Cardiac septum (tissue), 1 donor: ENCODE results near the gene HS2ST1. TPM values are rescaled to one million over a fixed set of nuclear protein-coding genes. Genes with fewer than 3 reads are reported as not detected.

ENCODE experiments used
- DNase-seq: peaks from one replicate; pipeline ENCODE4 v3.0.0-alpha.2; 2020; ENCODE audit warnings: low spot score
- intact Hi-C: fragments of 100-400 bp; cut with DNase I; formaldehyde crosslinking; loops from one replicate; pipeline ENCODE4 v1.14.0; 2022
- total RNA-seq: library from RNA; stranded (reverse); fragmentation: NEBNext Ultra II Directional; extraction: Animal tissue kit (Norgen Biotek cat#: 25700); gene quantifications from one replicate; pipeline ENCODE4 v1.2.1, GENCODE V29; 2021
- donor health status: DM: no; HTN: no; CAD: no.

The HS2ST1 gene
- total RNA-seq, 1 donor from 2014 or later, result 12.6 TPM

GRCh38 chr1:87122243-87122642 lies 207.8 kb downstream of the HS2ST1 start:
- intact Hi-C loops, result no loop called here
- DNase-seq, result no peak

GRCh38 chr1:87123610-87124009 lies 209.2 kb downstream of the HS2ST1 start:
- intact Hi-C loops, result no loop called here
- DNase-seq, result no peak

GRCh38 chr1:87126886-87127505 lies 212.6 kb downstream of the HS2ST1 start:
- no peak for DNase-seq
- intact Hi-C loops, result no loop called here

- intact Hi-C loops, result no loop called here
- DNase-seq, result no peak
Observed at GRCh38 chr1:87127581-87127980, 213.1 kb downstream of the HS2ST1 start.

- no peak for DNase-seq
- intact Hi-C loops, result no loop called here
Observed at GRCh38 chr1:87129038-87129437, 214.6 kb downstream of the HS2ST1 start.

- intact Hi-C loops, result loop anchor here (2.0 to 10.0 kb wide), 4 partner anchors 149 to 935 kb away; partner anchors contain the start of gene LMO4
- DNase-seq, result no peak
Observed at GRCh38 chr1:87129606-87130005, 215.2 kb downstream of the HS2ST1 start.

- intact Hi-C loops, result loop anchor here (2.0 to 10.0 kb wide), 4 partner anchors 148 to 934 kb away; partner anchors contain the start of gene LMO4
- no peak for DNase-seq
Observed at GRCh38 chr1:87130438-87130837, 216.0 kb downstream of the HS2ST1 start.

- intact Hi-C loops, result loop anchor here (2.0 to 10.0 kb wide), 4 partner anchors 147 to 933 kb away; partner anchors contain the start of gene LMO4
- DNase-seq, result peak; percentile 94
Observed at GRCh38 chr1:87131809-87132283, 217.4 kb downstream of the HS2ST1 start.

- intact Hi-C loops, result loop anchor here (5.0 to 10.0 kb wide), 3 partner anchors 195 to 932 kb away; partner anchors contain the start of gene LMO4
Observed at GRCh38 chr1:87132284-87132870, 217.9 kb downstream of the HS2ST1 start.

GRCh38 chr1:87134061-87134460 lies 219.6 kb downstream of the HS2ST1 start:
- intact Hi-C loops, result loop anchor here (5.0 to 10.0 kb wide), 3 partner anchors 193 to 931 kb away; partner anchors contain the start of gene LMO4
- no peak for DNase-seq

More at GRCh38 chr1:87132284-87132870, 217.9 kb downstream of the HS2ST1 start:
- no peak for DNase-seq

- no peak for DNase-seq
- intact Hi-C loops, result loop anchor here (5.0 to 10.0 kb wide), 3 partner anchors 193 to 930 kb away; partner anchors contain the start of gene LMO4
Observed at GRCh38 chr1:87134625-87135328, 220.3 kb downstream of the HS2ST1 start.

GRCh38 chr1:87135329-87135712 lies 220.9 kb downstream of the HS2ST1 start:
- intact Hi-C loops, result loop anchor here (10.0 kb wide), 1 partner anchor 929 kb away; no protein-coding TSS in a partner anchor

GRCh38 chr1:87136607-87137341 lies 222.3 kb downstream of the HS2ST1 start:
- intact Hi-C loops, result loop anchor here (10.0 kb wide), 1 partner anchor 928 kb away; no protein-coding TSS in a partner anchor
- no peak for DNase-seq

More at GRCh38 chr1:87135329-87135712, 220.9 kb downstream of the HS2ST1 start:
- no peak for DNase-seq

- no peak for DNase-seq
- intact Hi-C loops, result loop anchor here (10.0 kb wide), 1 partner anchor 927 kb away; no protein-coding TSS in a partner anchor
Observed at GRCh38 chr1:87137342-87137739, 222.9 kb downstream of the HS2ST1 start.

- intact Hi-C loops, result no loop called here
- DNase-seq, result no peak
Observed at GRCh38 chr1:87140831-87141540, 226.6 kb downstream of the HS2ST1 start.

GRCh38 chr1:87141556-87141955 lies 227.1 kb downstream of the HS2ST1 start:
- DNase-seq, result no peak
- intact Hi-C loops, result no loop called here

GRCh38 chr1:87143413-87144135 lies 229.1 kb downstream of the HS2ST1 start:
- intact Hi-C loops, result no loop called here

GRCh38 chr1:87144316-87144895 lies 230.0 kb downstream of the HS2ST1 start:
- intact Hi-C loops, result no loop called here
- DNase-seq, result no peak

More at GRCh38 chr1:87143413-87144135, 229.1 kb downstream of the HS2ST1 start:
- no peak for DNase-seq
